Fibroblast of pulmonary artery (primary cell): ENCODE results near the gene CLEC14A.

ENCODE experiments used
- DNase-seq: peaks from one replicate; pipeline ENCODE4 v3.0.0-alpha.2; 2010; ENCODE audit warnings: low read depth
- H3K4me3 ChIP-seq: replicated peaks from 2 replicates; pipeline ENCODE4 v1.5.1; 2011; ENCODE audit warnings: low read depth, mild to moderate bottlenecking, control low read depth, low read length, moderate library complexity
- CTCF ChIP-seq: IDR thresholded peaks from 2 replicates; pipeline ENCODE4 v1.5.1; 2011; ENCODE audit warnings: mild to moderate bottlenecking, control low read depth, low read length, inconsistent platforms; ENCODE audit errors: missing control alignments

Gene CLEC14A

GRCh38 chr14:38207736-38208617 lies 47.9 kb downstream of the CLEC14A start, which contains the start of gene SSTR1:
SSTR1 (plus strand) TSS chr14:38207904; CDS start chr14:38209390, 1,486 bp downstream.
- peak; percentile 21 for DNase-seq
- TF ChIP-seq CTCF = no peak
- peak within 1 kb of the TSS; percentile 63 for H3K4me3 ChIP-seq

- peak; percentile 10 for DNase-seq
- TF ChIP-seq CTCF = no peak
- no peak overlapping the region for H3K4me3 ChIP-seq
Measured at GRCh38 chr14:38207377-38207735, 48.5 kb downstream of the CLEC14A start.

- DNase-seq = no peak
- TF ChIP-seq CTCF = no peak
- no peak overlapping the region for H3K4me3 ChIP-seq
Measured at GRCh38 chr14:38206689-38207376, 49.1 kb downstream of the CLEC14A start.

GRCh38 chr14:38205949-38206665 lies 49.8 kb downstream of the CLEC14A start:
- H3K4me3 ChIP-seq = no peak overlapping the region
- no peak for TF ChIP-seq CTCF
- DNase-seq = no peak

- no peak for DNase-seq
- no peak for TF ChIP-seq CTCF
- no peak overlapping the region for H3K4me3 ChIP-seq
Measured at GRCh38 chr14:38205119-38205813, 50.6 kb downstream of the CLEC14A start.

GRCh38 chr14:38204719-38205115 lies 51.2 kb downstream of the CLEC14A start:
- H3K4me3 ChIP-seq = no peak overlapping the region
- TF ChIP-seq CTCF = no peak
- no peak for DNase-seq
